HEK293T (cell line): ENCODE data around the gene TCF7L1.

ENCODE experiments used
- FOXA1 ChIP-seq: fragments of 450-650 bp; IDR thresholded peaks from 2 replicates; pipeline ENCODE4 v1.6.1; 2016; ENCODE audit warnings: mild to moderate bottlenecking
- FOXK2 ChIP-seq: fragments of 450-650 bp; IDR thresholded peaks from 2 replicates; pipeline ENCODE4 v1.6.1; 2016; ENCODE audit warnings: mild to moderate bottlenecking
- FOXM1 ChIP-seq: fragments of 450-650 bp; IDR thresholded peaks from 2 replicates; pipeline ENCODE4 v1.6.1; 2017; ENCODE audit warnings: mild to moderate bottlenecking, borderline replicate concordance
- LEF1 ChIP-seq: fragments of 450-650 bp; IDR thresholded peaks from 2 replicates; pipeline ENCODE4 v1.6.1; 2017; ENCODE audit warnings: mild to moderate bottlenecking, borderline replicate concordance
- NFRKB ChIP-seq: fragments of 450-650 bp; IDR thresholded peaks from 2 replicates; pipeline ENCODE4 v1.6.1; 2016; ENCODE audit warnings: mild to moderate bottlenecking, moderate library complexity
- PKNOX1 ChIP-seq: fragments of 450-650 bp; IDR thresholded peaks from 2 replicates; pipeline ENCODE4 v1.6.1; 2016
- SUZ12 ChIP-seq: fragments of 450-650 bp; IDR thresholded peaks from 2 replicates; pipeline ENCODE4 v1.6.1; 2016; ENCODE audit warnings: mild to moderate bottlenecking
- TARDBP ChIP-seq: fragments of 450-650 bp; IDR thresholded peaks from 2 replicates; pipeline ENCODE4 v1.6.1; 2016
- ZNF384 ChIP-seq: fragments of 450-650 bp; IDR thresholded peaks from 2 replicates; pipeline ENCODE4 v1.6.1; 2016

- TF ChIP-seq NFRKB (no peak), PKNOX1 (no peak), SUZ12 (no peak), LEF1 (no peak), ZNF384 (no peak), TARDBP (no peak), FOXM1 (no peak), FOXK2 (no peak), FOXA1 (no peak)
Observed at GRCh38 chr2:85168942-85169341, 35.8 kb downstream of the TCF7L1 start.
